SH-SY5Y (cell line): ENCODE results near the gene RGS14.

Experiments
- GATA2 ChIP-seq: IDR thresholded peaks from 2 replicates; pipeline ENCODE4 v1.6.1; 2011; ENCODE audit warnings: mild to moderate bottlenecking, low read depth, low read length
- GATA3 ChIP-seq: IDR thresholded peaks from 2 replicates; pipeline ENCODE4 v1.6.1; 2011; ENCODE audit warnings: low read depth, mild to moderate bottlenecking, low read length, moderate library complexity

- TF ChIP-seq GATA2 (no peak), GATA3 (no peak)
These were observed 14.5 kb downstream of the RGS14 start for GRCh38 chr5:177372034-177372896.
